ENCODE results near the gene DCTD. TPM values are rescaled to one million over a fixed set of nuclear protein-coding genes. Genes with fewer than 3 reads are reported as not detected.

DCTD gene
- total and polyA plus RNA-seq, 2 donors (not counting 1 experiment from before 2014, with no cell fraction given) = 88.8 to 182 TPM

- DNase-seq (ENCODE audit: low read depth in 2 of 2) = no peak
- Histone ChIP-seq H3K9ac (ENCODE audit: insufficient read depth, low read length) (no peak overlapping the region), H3K9me3 (ENCODE audit: control insufficient read depth, insufficient read depth, low read depth, low read length) (no peaks in the 10 kb centered on the region), H3K79me2 (ENCODE audit: control insufficient read depth, insufficient read depth, low read length) (no peaks in the 10 kb centered on the region), H3K4me2 (ENCODE audit: extremely low read depth, insufficient read depth, low read length) (no peak overlapping the region), H3K4me1 (ENCODE audit: control insufficient read depth, extremely low read depth, insufficient read depth, low read length) (no peaks in the 10 kb centered on the region), H3K36me3 (ENCODE audit: control insufficient read depth, insufficient read depth, low read length) (no peaks in the 10 kb centered on the region), H2AFZ (ENCODE audit: low read length) (no peak overlapping the region), H3K27me3 (ENCODE audit: control insufficient read depth, insufficient read depth, low read length) (no peaks in the 10 kb centered on the region), H3K4me3 (replicated peaks in 1 of 4; ENCODE audit: control extremely low read depth in 1 of 4, insufficient read depth in 1 of 4, low read depth in 3 of 4, low read length in 4 of 4) (no peak overlapping the region), H3K27ac (ENCODE audit: insufficient read depth, low read length) (no peak overlapping the region), H4K20me1 (ENCODE audit: control insufficient read depth, extremely low read depth, insufficient read depth, low read length) (no peaks in the 10 kb centered on the region)
- TF ChIP-seq CTCF (conservative IDR thresholded peaks at IDR 0.05 in 1 of 2, IDR thresholded peaks at IDR 0.05 in 1 of 2; ENCODE audit: low read depth in 1 of 2, low read length in 2 of 2) (no peak), EZH2 (IDR thresholded peaks at IDR 0.05; ENCODE audit: low read length, missing control alignments) (no peak)
These were observed 62.7 kb downstream of the DCTD start for GRCh38 chr4:182854466-182854865.

- H4K20me1 ChIP-seq (ENCODE audit: control insufficient read depth, extremely low read depth, insufficient read depth, low read length) = no peaks in the 10 kb centered on the region
- H3K79me2 ChIP-seq (ENCODE audit: control insufficient read depth, insufficient read depth, low read length) = no peaks in the 10 kb centered on the region
- no peak overlapping the region for H3K27ac ChIP-seq (ENCODE audit: insufficient read depth, low read length)
- no peak overlapping the region for H2AFZ ChIP-seq (ENCODE audit: low read length)
- DNase-seq (ENCODE audit: low read depth in 2 of 2) = no peak
- no peaks in the 10 kb centered on the region for H3K27me3 ChIP-seq (ENCODE audit: control insufficient read depth, insufficient read depth, low read length)
- H3K9ac ChIP-seq (ENCODE audit: insufficient read depth, low read length) = no peak overlapping the region
- H3K4me1 ChIP-seq (ENCODE audit: control insufficient read depth, extremely low read depth, insufficient read depth, low read length) = no peaks in the 10 kb centered on the region
- H3K9me3 ChIP-seq (ENCODE audit: control insufficient read depth, insufficient read depth, low read depth, low read length) = no peaks in the 10 kb centered on the region
- no peaks in the 10 kb centered on the region for H3K36me3 ChIP-seq (ENCODE audit: control insufficient read depth, insufficient read depth, low read length)
- H3K4me2 ChIP-seq (ENCODE audit: extremely low read depth, insufficient read depth, low read length) = no peak overlapping the region
- H3K4me3 ChIP-seq (replicated peaks in 1 of 4; ENCODE audit: control extremely low read depth in 1 of 4, insufficient read depth in 1 of 4, low read depth in 3 of 4, low read length in 4 of 4) = no peak overlapping the region
- TF ChIP-seq EZH2 (IDR thresholded peaks at IDR 0.05; ENCODE audit: low read length, missing control alignments) = no peak
- no peak for TF ChIP-seq CTCF (conservative IDR thresholded peaks at IDR 0.05 in 1 of 2, IDR thresholded peaks at IDR 0.05 in 1 of 2; ENCODE audit: low read depth in 1 of 2, low read length in 2 of 2)
These were observed 63.4 kb downstream of the DCTD start for GRCh38 chr4:182853731-182854330.

GRCh38 chr4:182848685-182849084, 68.5 kb downstream of the DCTD start:
- Histone ChIP-seq H3K4me1 (ENCODE audit: control insufficient read depth, extremely low read depth, insufficient read depth, low read length) (no peaks in the 10 kb centered on the region), H3K79me2 (ENCODE audit: control insufficient read depth, insufficient read depth, low read length) (no peaks in the 10 kb centered on the region), H3K27ac (ENCODE audit: insufficient read depth, low read length) (no peak overlapping the region), H3K4me3 (replicated peaks in 1 of 4; ENCODE audit: control extremely low read depth in 1 of 4, insufficient read depth in 1 of 4, low read depth in 3 of 4, low read length in 4 of 4) (no peak overlapping the region), H3K4me2 (ENCODE audit: extremely low read depth, insufficient read depth, low read length) (no peak overlapping the region), H4K20me1 (ENCODE audit: control insufficient read depth, extremely low read depth, insufficient read depth, low read length) (no peaks in the 10 kb centered on the region), H3K9ac (ENCODE audit: insufficient read depth, low read length) (no peak overlapping the region), H3K36me3 (ENCODE audit: control insufficient read depth, insufficient read depth, low read length) (no peaks in the 10 kb centered on the region), H3K9me3 (ENCODE audit: control insufficient read depth, insufficient read depth, low read depth, low read length) (no peaks in the 10 kb centered on the region), H2AFZ (ENCODE audit: low read length) (no peak overlapping the region), H3K27me3 (ENCODE audit: control insufficient read depth, insufficient read depth, low read length) (no peaks in the 10 kb centered on the region)
- TF ChIP-seq EZH2 (IDR thresholded peaks at IDR 0.05; ENCODE audit: low read length, missing control alignments) = no peak
- TF ChIP-seq CTCF (conservative IDR thresholded peaks at IDR 0.05 in 1 of 2, IDR thresholded peaks at IDR 0.05 in 1 of 2; ENCODE audit: low read depth in 1 of 2, low read length in 2 of 2) = no peak
- DNase-seq (ENCODE audit: low read depth in 2 of 2) = no peak

All from fibroblast of lung (primary cell).